Dermis blood vessel endothelial cell (primary cell): Measurements from ENCODE around the gene MEG3. TPM values are rescaled to one million over a fixed set of nuclear protein-coding genes. Genes with fewer than 3 reads are reported as not detected.

Experiments used
- DNase-seq: peaks from one replicate; pipeline ENCODE4 v3.0.0; 2010
- total RNA-seq: library from RNA; depleted of rRNA; stranded (reverse); fragments of >200 nt; gene quantifications from 2 replicates; pipeline ENCODE4 v1.2.3, GENCODE V29; 2014

MEG3 gene
- total RNA-seq = 0.65 and 2.2 TPM in 2 replicates

- DNase-seq = peak; percentile 70
Measured at GRCh38 chr14:100825713-100826331, at the start of gene MEG3. MEG3 (plus strand) TSS chr14:100826118.

- no peak for DNase-seq
Measured at GRCh38 chr14:100776681-100777365, 49.1 kb upstream of the MEG3 start.

GRCh38 chr14:100777366-100777817, 48.5 kb upstream of the MEG3 start:
- no peak for DNase-seq

GRCh38 chr14:100777818-100778525, 47.9 kb upstream of the MEG3 start:
- no peak for DNase-seq

- DNase-seq = no peak
Measured at GRCh38 chr14:100778526-100778882, 47.4 kb upstream of the MEG3 start.

- no peak for DNase-seq
Measured at GRCh38 chr14:100778951-100779690, 46.8 kb upstream of the MEG3 start.

GRCh38 chr14:100779691-100780080, 46.2 kb upstream of the MEG3 start:
- no peak for DNase-seq

- DNase-seq = no peak
Measured at GRCh38 chr14:100780246-100780645, 45.7 kb upstream of the MEG3 start.

GRCh38 chr14:100780646-100781355, 45.1 kb upstream of the MEG3 start:
- no peak for DNase-seq

GRCh38 chr14:100781952-100782351, 44.0 kb upstream of the MEG3 start:
- DNase-seq = no peak

- no peak for DNase-seq
Measured at GRCh38 chr14:100782516-100783320, 43.2 kb upstream of the MEG3 start.

- no peak for DNase-seq
Measured at GRCh38 chr14:100783630-100784370, 42.1 kb upstream of the MEG3 start.

- no peak for DNase-seq
Measured at GRCh38 chr14:100784523-100785337, 41.2 kb upstream of the MEG3 start.

- no peak for DNase-seq
Measured at GRCh38 chr14:100785338-100785615, 40.6 kb upstream of the MEG3 start.

- DNase-seq = no peak
Measured at GRCh38 chr14:100785626-100786025, 40.3 kb upstream of the MEG3 start.

GRCh38 chr14:100786131-100786530, 39.8 kb upstream of the MEG3 start:
- DNase-seq = no peak

- DNase-seq = no peak
Measured at GRCh38 chr14:100786576-100787219, 39.2 kb upstream of the MEG3 start.

- no peak for DNase-seq
Measured at GRCh38 chr14:100787659-100788058, 38.3 kb upstream of the MEG3 start.

GRCh38 chr14:100788517-100788916, 37.4 kb upstream of the MEG3 start:
- no peak for DNase-seq

- no peak for DNase-seq
Measured at GRCh38 chr14:100788942-100789341, 37.0 kb upstream of the MEG3 start.
